Fibroblast of lung (primary cell): ENCODE measurements around the gene RPAP3. TPM values are rescaled to one million over a fixed set of nuclear protein-coding genes. Genes with fewer than 3 reads are reported as not detected.
A peak's percentile ranks its signal among the peaks of the same experiment; 100 is the strongest.

ENCODE experiments used
- DNase-seq, 2 donors: peaks; one replicate each; pipeline versions ENCODE4 v3.0.0 to v3.0.0-alpha.2; 2010; ENCODE audit warnings: low read depth in 2 of 2
- H2AFZ ChIP-seq: 2 replicates; pipeline ENCODE4 v1.5.1; 2012; ENCODE audit warnings: low read length, control low read depth, inconsistent platforms
- H3K27ac ChIP-seq: 2 replicates; pipeline ENCODE4 v1.5.1; 2011; ENCODE audit warnings: low read length, control low read depth; ENCODE audit not compliant: insufficient read depth
- H3K27me3 ChIP-seq: 2 replicates; pipeline ENCODE4 v1.5.1; 2011; ENCODE audit warnings: mild to moderate bottlenecking, low read length; ENCODE audit not compliant: control insufficient read depth, insufficient read depth
- H3K36me3 ChIP-seq: 2 replicates; pipeline ENCODE4 v1.5.1; 2011; ENCODE audit warnings: low read length; ENCODE audit not compliant: control insufficient read depth, insufficient read depth
- H3K4me1 ChIP-seq: 2 replicates; pipeline ENCODE4 v1.5.1; 2011; ENCODE audit warnings: low read length; ENCODE audit not compliant: control insufficient read depth, insufficient read depth; ENCODE audit errors: extremely low read depth
- H3K4me2 ChIP-seq: 2 replicates; pipeline ENCODE4 v1.5.1; 2011; ENCODE audit warnings: low read length, control low read depth; ENCODE audit not compliant: insufficient read depth; ENCODE audit errors: extremely low read depth
- H3K4me3 ChIP-seq, 4 experiments: fragments of 200-600 bp in 1 of 4; sonication (generic) in 1 of 4; replicated peaks in 1 of 4; 2 replicates each; pipeline ENCODE4 v1.5.1; 2011 to 2016; ENCODE audit warnings: low read length in 4 of 4, low read depth in 3 of 4, mild to moderate bottlenecking in 3 of 4, control low read depth in 2 of 4, inconsistent platforms in 1 of 4, mixed read lengths in 1 of 4; ENCODE audit not compliant: insufficient read depth in 1 of 4; ENCODE audit errors: control extremely low read depth in 1 of 4
- H3K79me2 ChIP-seq: 2 replicates; pipeline ENCODE4 v1.5.1; 2012; ENCODE audit warnings: mild to moderate bottlenecking, low read length, inconsistent platforms; ENCODE audit not compliant: control insufficient read depth, insufficient read depth
- H3K9ac ChIP-seq: 2 replicates; pipeline ENCODE4 v1.5.1; 2011; ENCODE audit warnings: mild to moderate bottlenecking, low read length, control low read depth; ENCODE audit not compliant: insufficient read depth
- H3K9me3 ChIP-seq: 2 replicates; pipeline ENCODE4 v1.5.1; 2012; ENCODE audit warnings: low read depth, low read length; ENCODE audit not compliant: control insufficient read depth, insufficient read depth
- H4K20me1 ChIP-seq: 2 replicates; pipeline ENCODE4 v1.5.1; 2011; ENCODE audit warnings: low read length; ENCODE audit not compliant: control insufficient read depth, insufficient read depth; ENCODE audit errors: extremely low read depth
- EZH2 ChIP-seq: IDR thresholded peaks from 2 replicates; pipeline ENCODE4 v1.5.1; 2012; ENCODE audit warnings: low read length, control low read depth, mild to moderate bottlenecking; ENCODE audit errors: missing control alignments
- polyA plus RNA-seq, 2 donors: library from polyadenylated mRNA; depleted of rRNA in 1 of 2; stranded (reverse) in 1 of 2; unstranded in 1 of 2; fragments of >200 nt; gene quantifications; 2 replicates each; pipeline ENCODE4 v1.2.1, GENCODE V29; 2011 to 2012; ENCODE audit warnings: missing spikeins in 1 of 2
- total RNA-seq: library from RNA; depleted of rRNA; stranded (reverse); fragments of >200 nt; gene quantifications from 2 replicates; pipeline ENCODE4 v1.2.1, GENCODE V29; 2014
- TF ChIP-seq, protein P1 (sequence below), 2 donors: IDR thresholded peaks in 1 of 2; conservative IDR thresholded peaks in 1 of 2; 1 replicate in 1 of 2; 2 replicates in 1 of 2; pipeline ENCODE4 v1.5.1; 2011 to 2012; ENCODE audit warnings: low read length in 2 of 2, control low read depth in 1 of 2, inconsistent platforms in 1 of 2, low read depth in 1 of 2, mild to moderate bottlenecking in 1 of 2

Gene RPAP3
- total and polyA plus RNA-seq, 2 donors (not counting 1 experiment from before 2014, with no cell fraction given), result 12.1 to 23.8 TPM

DNA sequence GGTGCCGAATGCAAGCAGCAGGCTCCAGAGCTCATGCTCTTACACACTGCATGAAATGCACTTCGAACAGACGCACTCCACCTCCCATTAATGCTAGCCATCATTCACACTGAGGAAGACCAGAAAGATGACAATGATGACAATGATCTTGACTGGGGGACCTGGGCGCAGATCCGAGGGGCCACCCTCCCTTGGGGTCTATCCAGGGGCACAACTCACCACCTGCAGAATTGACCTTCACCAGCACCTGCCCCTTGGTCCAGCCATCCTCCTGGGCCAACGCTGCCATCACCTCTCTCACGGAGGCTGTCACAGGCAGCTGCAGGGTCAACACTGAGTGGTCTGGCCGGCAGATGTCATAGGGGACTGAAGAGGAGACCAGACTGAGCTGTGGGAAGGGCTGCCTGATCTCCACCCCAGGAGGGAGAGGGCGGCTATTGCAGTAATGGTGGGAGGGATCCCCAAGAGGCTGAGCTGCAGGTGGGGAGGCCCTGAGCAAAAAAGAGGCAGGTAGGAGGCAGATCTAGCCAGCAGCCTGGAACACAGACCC is 37.6 kb upstream of the RPAP3 start:
- Histone ChIP-seq H3K27me3 (peaks cover 5% of the 10 kb centered on the region), H3K4me1 (no peaks in the 10 kb centered on the region), H3K27ac (no peak overlapping the region), H2AFZ (no peak overlapping the region), H3K4me2 (no peak overlapping the region), H4K20me1 (no peaks in the 10 kb centered on the region), H3K79me2 (no peaks in the 10 kb centered on the region), H3K9ac (no peak overlapping the region), H3K4me3 (no peak overlapping the region), H3K9me3 (no peaks in the 10 kb centered on the region), H3K36me3 (no peaks in the 10 kb centered on the region)
- TF ChIP-seq, protein P1, sequence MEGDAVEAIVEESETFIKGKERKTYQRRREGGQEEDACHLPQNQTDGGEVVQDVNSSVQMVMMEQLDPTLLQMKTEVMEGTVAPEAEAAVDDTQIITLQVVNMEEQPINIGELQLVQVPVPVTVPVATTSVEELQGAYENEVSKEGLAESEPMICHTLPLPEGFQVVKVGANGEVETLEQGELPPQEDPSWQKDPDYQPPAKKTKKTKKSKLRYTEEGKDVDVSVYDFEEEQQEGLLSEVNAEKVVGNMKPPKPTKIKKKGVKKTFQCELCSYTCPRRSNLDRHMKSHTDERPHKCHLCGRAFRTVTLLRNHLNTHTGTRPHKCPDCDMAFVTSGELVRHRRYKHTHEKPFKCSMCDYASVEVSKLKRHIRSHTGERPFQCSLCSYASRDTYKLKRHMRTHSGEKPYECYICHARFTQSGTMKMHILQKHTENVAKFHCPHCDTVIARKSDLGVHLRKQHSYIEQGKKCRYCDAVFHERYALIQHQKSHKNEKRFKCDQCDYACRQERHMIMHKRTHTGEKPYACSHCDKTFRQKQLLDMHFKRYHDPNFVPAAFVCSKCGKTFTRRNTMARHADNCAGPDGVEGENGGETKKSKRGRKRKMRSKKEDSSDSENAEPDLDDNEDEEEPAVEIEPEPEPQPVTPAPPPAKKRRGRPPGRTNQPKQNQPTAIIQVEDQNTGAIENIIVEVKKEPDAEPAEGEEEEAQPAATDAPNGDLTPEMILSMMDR (conservative IDR thresholded peaks at IDR 0.05 in 1 of 2, IDR thresholded peaks at IDR 0.05 in 1 of 2; ENCODE audit: low read depth in 1 of 2, low read length in 2 of 2), result no peak
- no peak for TF ChIP-seq EZH2
- DNase-seq, result no peak

DNA sequence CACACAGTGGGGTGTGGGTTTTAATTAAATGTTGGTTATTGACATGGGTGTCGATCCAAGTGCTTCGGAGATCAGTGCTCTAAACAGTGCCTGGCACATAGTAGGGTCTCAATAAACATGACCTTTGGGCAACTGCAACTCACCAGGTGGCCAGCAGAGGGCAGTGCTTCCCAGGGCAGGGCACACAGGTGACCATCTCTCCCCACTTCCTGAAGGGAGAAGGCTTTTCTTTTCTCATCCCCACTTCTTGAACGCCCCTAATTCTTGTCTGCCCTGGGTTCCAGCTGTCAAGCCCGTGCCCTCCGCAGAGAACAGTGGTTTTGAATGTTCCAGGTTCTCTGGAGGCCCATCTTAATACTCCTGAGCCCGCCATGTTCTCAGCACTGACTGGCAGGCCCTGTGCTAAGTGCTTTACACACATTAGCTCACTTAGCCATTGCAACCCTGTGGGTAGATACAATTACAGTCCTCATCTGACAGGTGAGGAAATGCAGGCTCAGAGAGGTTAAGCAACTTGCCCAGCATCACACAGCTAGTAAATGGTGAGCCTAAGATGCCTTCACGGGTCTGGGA is 36.5 kb upstream of the RPAP3 start:
- Histone ChIP-seq H3K4me2 (no peak overlapping the region), H3K9me3 (no peaks in the 10 kb centered on the region), H3K9ac (no peak overlapping the region), H3K79me2 (no peaks in the 10 kb centered on the region), H3K36me3 (no peaks in the 10 kb centered on the region), H3K4me3 (no peak overlapping the region), H2AFZ (no peak overlapping the region), H3K27me3 (peaks cover 5% of the 10 kb centered on the region), H3K4me1 (peaks cover 4% of the 10 kb centered on the region), H3K27ac (no peak overlapping the region), H4K20me1 (no peaks in the 10 kb centered on the region)
- peak in 1 of 2 donors; percentile 30 for DNase-seq
- TF ChIP-seq EZH2, result no peak
- TF ChIP-seq, protein P1 (conservative IDR thresholded peaks at IDR 0.05 in 1 of 2, IDR thresholded peaks at IDR 0.05 in 1 of 2; ENCODE audit: low read depth in 1 of 2, low read length in 2 of 2), result peak; percentile 98 to 99

DNA sequence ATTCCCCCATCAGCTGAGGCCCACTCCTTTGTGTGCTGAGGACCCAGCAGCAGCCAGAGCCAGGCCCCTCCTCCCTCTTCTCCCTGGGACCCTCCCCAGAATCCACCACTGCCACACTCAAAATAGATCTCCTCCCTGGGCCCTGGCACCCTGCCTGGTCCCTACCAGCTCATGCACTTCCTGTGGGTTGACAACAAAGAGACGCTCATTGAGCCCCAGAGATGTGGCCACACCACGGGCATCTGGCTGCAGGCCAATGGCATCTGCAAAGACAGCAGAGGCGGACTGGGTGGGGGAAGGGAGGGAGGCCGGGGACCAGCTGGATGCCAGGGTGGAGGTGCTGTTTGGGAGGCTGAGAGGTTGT is 35.5 kb upstream of the RPAP3 start:
- Histone ChIP-seq H3K27me3 (peaks cover 5% of the 10 kb centered on the region), H4K20me1 (no peaks in the 10 kb centered on the region), H3K4me2 (no peak overlapping the region), H3K27ac (no peak overlapping the region), H3K79me2 (no peaks in the 10 kb centered on the region), H2AFZ (no peak overlapping the region), H3K4me3 (no peak overlapping the region), H3K4me1 (peaks cover 15% of the 10 kb centered on the region), H3K9ac (no peak overlapping the region), H3K36me3 (no peaks in the 10 kb centered on the region), H3K9me3 (no peaks in the 10 kb centered on the region)
- peak; percentile 12 to 23 for DNase-seq
- TF ChIP-seq, protein P1 (conservative IDR thresholded peaks at IDR 0.05 in 1 of 2, IDR thresholded peaks at IDR 0.05 in 1 of 2; ENCODE audit: low read depth in 1 of 2, low read length in 2 of 2), result no peak
- no peak for TF ChIP-seq EZH2
